NCI-H2171 treated with DMSO at 0.1 percent for 48 hours (cell line): ENCODE data around the gene PTK7.
"Not testable (repeated sequence)": the region's sequence is repeated elsewhere in the genome, so short reads cannot be mapped to it uniquely, and the experiment has no call there.

Experiments
- DNase-seq: peaks from one replicate; lab custom pipeline; 2025; lab: John Stamatoyannopoulos, UW

The PTK7 gene

GRCh38 chr6:43119482-43119881 is 43.4 kb downstream of the PTK7 start:
- DNase-seq, result no peak

- no peak for DNase-seq
Observed at GRCh38 chr6:43120101-43120763, 44.1 kb downstream of the PTK7 start.

- peak; percentile 7 for DNase-seq
Observed at GRCh38 chr6:43120944-43121913, 45.1 kb downstream of the PTK7 start.

GRCh38 chr6:43122146-43122545 is 46.0 kb downstream of the PTK7 start:
- no peak for DNase-seq

GRCh38 chr6:43123461-43124314 is 47.6 kb downstream of the PTK7 start:
- peak; percentile 92 for DNase-seq

GRCh38 chr6:43124481-43124880 is 48.4 kb downstream of the PTK7 start:
- DNase-seq, result no peak

- DNase-seq, result no peak
Observed at GRCh38 chr6:43125119-43125518, 49.0 kb downstream of the PTK7 start.

- no peak for DNase-seq
Observed at GRCh38 chr6:43125555-43125954, 49.4 kb downstream of the PTK7 start.

- DNase-seq, result no peak
Observed at GRCh38 chr6:43127180-43127579, 51.1 kb downstream of the PTK7 start.

- no peak for DNase-seq
Observed at GRCh38 chr6:43127877-43128276, 51.8 kb downstream of the PTK7 start.

- no peak for DNase-seq
Observed at GRCh38 chr6:43128926-43129325, 52.8 kb downstream of the PTK7 start.

GRCh38 chr6:43129434-43130194 is 53.5 kb downstream of the PTK7 start:
- DNase-seq, result no peak

GRCh38 chr6:43130429-43130828 is 54.3 kb downstream of the PTK7 start:
- DNase-seq, result no peak

- DNase-seq, result not testable (repeated sequence)
Observed at GRCh38 chr6:43131379-43131778, 55.3 kb downstream of the PTK7 start.

GRCh38 chr6:43138267-43138666 is 62.2 kb downstream of the PTK7 start:
- DNase-seq, result no peak

- not testable (repeated sequence) for DNase-seq
Observed at GRCh38 chr6:43139973-43140372, 63.9 kb downstream of the PTK7 start.

GRCh38 chr6:43141644-43142043 is 65.5 kb downstream of the PTK7 start:
- DNase-seq, result no peak

- DNase-seq, result no peak
Observed at GRCh38 chr6:43142101-43142500, 66.0 kb downstream of the PTK7 start.

GRCh38 chr6:43143235-43144128 is 67.4 kb downstream of the PTK7 start:
- DNase-seq, result peak; percentile 76

- no peak for DNase-seq
Observed at GRCh38 chr6:43144879-43145278, 68.8 kb downstream of the PTK7 start.
